GM23248 (cell line): ENCODE measurements around the gene DDX17. TPM values are rescaled to one million over a fixed set of nuclear protein-coding genes. Genes with fewer than 3 reads are reported as not detected.

Experiments
- DNase-seq: peaks from one replicate; pipeline ENCODE4 v3.0.0-alpha.2; 2015
- H2AFZ ChIP-seq: fragments of 200-600 bp; sonication (generic); 2 replicates; pipeline ENCODE4 v1.6.1; 2016; ENCODE audit warnings: antibody characterized with exemption
- H3F3A ChIP-seq: fragments of 200-600 bp; sonication (generic); 2 replicates; pipeline ENCODE4 v1.6.1; 2016; ENCODE audit warnings: mild to moderate bottlenecking, antibody characterized with exemption, mixed run types; ENCODE audit not compliant: insufficient read depth
- H3K27ac ChIP-seq: fragments of 200-600 bp; sonication (generic); 2 replicates; pipeline ENCODE4 v1.5.1; 2016; ENCODE audit warnings: mild to moderate bottlenecking
- H3K27me3 ChIP-seq: fragments of 200-600 bp; sonication (generic); replicated peaks from 2 replicates; pipeline ENCODE4 v1.6.1; 2016; ENCODE audit warnings: mild to moderate bottlenecking; ENCODE audit not compliant: insufficient read depth
- H3K36me3 ChIP-seq: fragments of 200-600 bp; sonication (generic); 2 replicates; pipeline ENCODE4 v1.6.1; 2016; ENCODE audit warnings: low read depth, mild to moderate bottlenecking
- H3K4me1 ChIP-seq: fragments of 200-600 bp; sonication (generic); 2 replicates; pipeline ENCODE4 v1.6.1; 2016; ENCODE audit warnings: mild to moderate bottlenecking; ENCODE audit not compliant: insufficient read depth
- H3K4me2 ChIP-seq: fragments of 200-600 bp; sonication (generic); one replicate; pipeline ENCODE4 v1.6.1; 2016; ENCODE audit warnings: mild to moderate bottlenecking; ENCODE audit not compliant: unreplicated experiment
- H3K4me3 ChIP-seq: fragments of 200-600 bp; sonication (generic); 2 replicates; pipeline ENCODE4 v1.5.1; 2016; ENCODE audit warnings: mild to moderate bottlenecking
- H3K79me2 ChIP-seq: fragments of 200-600 bp; sonication (generic); 2 replicates; pipeline ENCODE4 v1.6.1; 2016; ENCODE audit warnings: mild to moderate bottlenecking; ENCODE audit not compliant: insufficient read depth
- H3K9ac ChIP-seq: fragments of 200-600 bp; sonication (generic); 2 replicates; pipeline ENCODE4 v1.6.1; 2016; ENCODE audit warnings: mild to moderate bottlenecking
- H3K9me2 ChIP-seq: fragments of 200-600 bp; sonication (generic); 2 replicates; pipeline ENCODE4 v1.6.1; 2016; ENCODE audit warnings: mixed run types, mild to moderate bottlenecking, moderate library complexity; ENCODE audit not compliant: insufficient read depth
- H3K9me3 ChIP-seq: fragments of 200-600 bp; sonication (generic); one replicate; pipeline ENCODE4 v1.6.1; 2017; ENCODE audit warnings: low read depth
- H4K20me1 ChIP-seq: fragments of 200-600 bp; sonication (generic); 2 replicates; pipeline ENCODE4 v1.6.0; 2016; ENCODE audit not compliant: insufficient read depth
- EZH2 ChIP-seq: fragments of 200-600 bp; sonication (generic); IDR thresholded peaks from 2 replicates; pipeline ENCODE4 v1.6.1; 2018; ENCODE audit warnings: antibody characterized with exemption, mild to moderate bottlenecking; ENCODE audit not compliant: insufficient read depth, poor library complexity, severe bottlenecking
- EZH2phosphoT487 ChIP-seq: fragments of 200-600 bp; sonication (generic); IDR thresholded peaks from 2 replicates; pipeline ENCODE4 v1.6.1; 2018; ENCODE audit warnings: antibody characterized with exemption, moderate library complexity, mild to moderate bottlenecking, low read depth; ENCODE audit not compliant: insufficient read depth
- WGBS, 2 experiments: methylation state at CpG; one replicate each; pipeline ENCODE4 v1.1.6; 2015 to 2017; ENCODE audit warnings: low lambda C conversion rate in 2 of 2, low coverage in 1 of 2; ENCODE audit errors: missing lambda C conversion rate in 2 of 2; 5-methylcytosine and 5-hydroxymethylcytosine counted together
- in situ Hi-C: fragments of 300-500 bp; cut with MboI; formaldehyde crosslinking; loops from 2 replicates; pipeline ENCODE4 v1.15.0; 2020
- polyA plus RNA-seq: library from polyadenylated mRNA; unstranded; fragments of >200 nt; fragmentation: Nextera tagmentation; extraction: Ambion mirVana; gene quantifications from 2 replicates; pipeline ENCODE4 v1.2.1, GENCODE V29; 2016
- total RNA-seq: library from RNA; depleted of rRNA; stranded (reverse); fragments of >200 nt; shearing (Covaris generic); gene quantifications from 2 replicates; pipeline ENCODE4 v1.2.3, GENCODE V29; 2014; rRNA removed

Gene DDX17
- total RNA-seq (312 and 370 TPM in 2 replicates), polyA plus RNA-seq (28.5 and 30.1 TPM in 2 replicates)

- Histone ChIP-seq H3K79me2 (peaks cover 47% of the 10 kb centered on the region), H2AFZ (peak within 1 kb of the TSS; percentile 94), H3K36me3 (peaks cover 19% of the 10 kb centered on the region), H3F3A (peaks cover 29% of the 10 kb centered on the region), H3K27me3 (no peaks in the 10 kb centered on the region), H3K9me2 (no peaks in the 10 kb centered on the region), H3K4me1 (peaks cover 32% of the 10 kb centered on the region), H3K9ac (peak within 1 kb of the TSS; percentile 99), H3K9me3 (no peaks in the 10 kb centered on the region), H3K27ac (peak within 1 kb of the TSS; percentile 99), H3K4me3 (peak within 1 kb of the TSS; percentile 92), H4K20me1 (peaks cover 31% of the 10 kb centered on the region), H3K4me2 (peak within 1 kb of the TSS; percentile 100)
- DNase-seq, result peak; percentile 98
- no peak for TF ChIP-seq EZH2
- no peak for TF ChIP-seq EZH2phosphoT487
- WGBS, 2 experiments, result 1% methylated on average over 81 to 83 of the region's 83 CpGs
- in situ Hi-C loops, result no loop called here
Measured at GRCh38 chr22:38506118-38506962, at the start of gene DDX17. TSS of gene DDX17 (minus strand) at chr22:38506311.

DNA sequence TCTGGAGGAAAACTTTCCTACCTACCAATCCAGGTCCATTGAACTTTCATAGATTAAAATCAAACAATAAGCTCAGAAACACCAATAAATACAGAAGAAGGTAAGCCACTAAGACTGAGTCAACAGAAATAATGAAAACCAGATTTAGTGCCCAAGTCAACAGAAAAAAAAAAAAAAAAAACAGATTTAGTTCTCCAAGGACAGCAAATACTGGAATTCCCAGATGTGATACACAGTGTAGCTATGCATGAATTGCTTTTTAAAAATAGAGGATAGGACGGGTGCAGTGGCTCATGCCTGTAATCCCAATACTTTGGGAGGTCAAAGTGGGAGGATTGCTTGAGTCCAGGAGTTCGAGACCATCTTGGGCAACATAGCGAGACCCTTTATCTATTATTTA is 48.2 kb upstream of the DDX17 start:
- no peak for TF ChIP-seq EZH2
- no peak for TF ChIP-seq EZH2phosphoT487
- 56 to 60% methylated on average over 3 of the region's 3 CpGs for WGBS, 2 experiments
- H3K9me3 ChIP-seq, result no peaks in the 10 kb centered on the region
- no peaks in the 10 kb centered on the region for H4K20me1 ChIP-seq
- H3K4me3 ChIP-seq, result no peak overlapping the region
- H3K4me2 ChIP-seq, result no peak overlapping the region
- H3K9me2 ChIP-seq, result no peaks in the 10 kb centered on the region
- DNase-seq, result peak; percentile 92
- 0 out of 2 replicates have a peak overlapping the region, but pooled peaks have one; percentile 16 for H3K27ac ChIP-seq
- H3K79me2 ChIP-seq, result no peaks in the 10 kb centered on the region
- in situ Hi-C loops, result no loop called here
- no peaks in the 10 kb centered on the region for H3F3A ChIP-seq
- no peak overlapping the region for H2AFZ ChIP-seq
- no peaks in the 10 kb centered on the region for H3K36me3 ChIP-seq
- no peaks in the 10 kb centered on the region for H3K27me3 ChIP-seq
- peaks cover 8% of the 10 kb centered on the region; the same call in 1 of the 2 replicates for H3K4me1 ChIP-seq
- H3K9ac ChIP-seq, result no peak overlapping the region

GRCh38 chr22:38549101-38549894 is 43.2 kb upstream of the DDX17 start:
- 89 to 93% methylated on average over 7 of the region's 7 CpGs for WGBS, 2 experiments
- no peak overlapping the region for H3K27ac ChIP-seq
- H3K9ac ChIP-seq, result no peak overlapping the region
- no peaks in the 10 kb centered on the region for H3K9me2 ChIP-seq
- in situ Hi-C loops, result no loop called here
- 0 out of 2 replicates have a peak, but pooled peaks cover 3% of the 10 kb centered on the region for H3K4me1 ChIP-seq
- no peaks in the 10 kb centered on the region for H3K27me3 ChIP-seq
- H2AFZ ChIP-seq, result no peak overlapping the region
- H3K4me3 ChIP-seq, result no peak overlapping the region
- no peaks in the 10 kb centered on the region for H3F3A ChIP-seq
- H3K4me2 ChIP-seq, result no peak overlapping the region
- no peaks in the 10 kb centered on the region for H4K20me1 ChIP-seq
- H3K79me2 ChIP-seq, result no peaks in the 10 kb centered on the region
- no peaks in the 10 kb centered on the region for H3K9me3 ChIP-seq
- no peak for DNase-seq
- no peak for TF ChIP-seq EZH2phosphoT487
- no peak for TF ChIP-seq EZH2
- no peaks in the 10 kb centered on the region for H3K36me3 ChIP-seq

- H4K20me1 ChIP-seq, result no peaks in the 10 kb centered on the region
- in situ Hi-C loops, result no loop called here
- H3K27ac ChIP-seq, result no peak overlapping the region
- H3K4me1 ChIP-seq, result no peaks in the 10 kb centered on the region
- no peak overlapping the region for H3K4me2 ChIP-seq
- DNase-seq, result no peak
- no peak overlapping the region for H3K9ac ChIP-seq
- H3K27me3 ChIP-seq, result no peaks in the 10 kb centered on the region
- TF ChIP-seq EZH2 (no peak), EZH2phosphoT487 (no peak)
- no peaks in the 10 kb centered on the region for H3K9me2 ChIP-seq
- H3K36me3 ChIP-seq, result no peaks in the 10 kb centered on the region
- H3K79me2 ChIP-seq, result no peaks in the 10 kb centered on the region
- H2AFZ ChIP-seq, result no peak overlapping the region
- 90 to 95% methylated on average over 2 of the region's 2 CpGs for WGBS, 2 experiments
- H3F3A ChIP-seq, result no peaks in the 10 kb centered on the region
- H3K4me3 ChIP-seq, result no peak overlapping the region
- no peaks in the 10 kb centered on the region for H3K9me3 ChIP-seq
Measured at GRCh38 chr22:38540701-38541100, 34.6 kb upstream of the DDX17 start.
